HG03108 (cell line): ENCODE data around the gene CD24.
"Not testable (repeated sequence)": the region's sequence is repeated elsewhere in the genome, so short reads cannot be mapped to it uniquely, and the experiment has no call there.

Source experiments
- ATAC-seq: cut with Tn5 transposase; IDR thresholded peaks from one replicate; pipeline ENCODE4 v1.9.1; 2021; ENCODE audit warnings: moderate library complexity; ENCODE audit not compliant: unreplicated experiment

CD24 gene, protein sequence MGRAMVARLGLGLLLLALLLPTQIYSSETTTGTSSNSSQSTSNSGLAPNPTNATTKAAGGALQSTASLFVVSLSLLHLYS

DNA sequence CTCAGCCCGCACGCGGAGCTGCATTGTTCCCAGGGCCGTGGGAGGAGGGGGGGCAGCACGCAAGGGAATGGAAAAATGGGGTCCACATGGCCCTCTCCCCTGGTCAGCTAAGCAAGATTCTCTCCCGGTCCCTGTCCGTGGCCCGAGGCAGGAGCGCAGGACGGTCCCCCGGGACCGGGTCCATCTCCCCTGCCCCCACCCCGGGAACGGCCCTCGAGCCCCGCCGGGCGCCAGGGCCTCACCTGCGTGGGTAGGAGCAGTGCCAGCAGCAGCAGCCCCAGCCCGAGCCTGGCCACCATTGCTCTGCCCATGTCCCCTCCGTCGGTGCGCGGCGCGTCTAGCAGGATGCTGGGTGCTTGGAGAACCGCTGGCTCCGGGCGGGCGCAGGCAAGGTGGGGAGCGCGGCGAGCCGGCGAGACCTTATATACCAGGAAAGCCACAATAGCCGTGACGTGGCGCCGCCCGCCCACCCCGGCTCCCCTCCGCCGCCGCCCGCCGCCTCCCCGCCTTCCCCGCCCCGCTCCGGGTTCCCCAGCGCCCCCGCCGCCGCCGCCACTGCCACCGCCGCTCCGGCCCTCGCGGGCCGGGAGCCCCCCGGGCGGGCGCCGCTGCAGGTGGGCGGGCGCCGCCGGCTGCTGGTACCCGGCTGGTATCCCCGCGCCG is at the start of gene CD24:
TSS of gene CD24 (minus strand) at position 394 of the 663 bp plus-strand sequence. CDS start at position 311, 83 bp downstream.
- peak; percentile 9 for ATAC-seq

DNA sequence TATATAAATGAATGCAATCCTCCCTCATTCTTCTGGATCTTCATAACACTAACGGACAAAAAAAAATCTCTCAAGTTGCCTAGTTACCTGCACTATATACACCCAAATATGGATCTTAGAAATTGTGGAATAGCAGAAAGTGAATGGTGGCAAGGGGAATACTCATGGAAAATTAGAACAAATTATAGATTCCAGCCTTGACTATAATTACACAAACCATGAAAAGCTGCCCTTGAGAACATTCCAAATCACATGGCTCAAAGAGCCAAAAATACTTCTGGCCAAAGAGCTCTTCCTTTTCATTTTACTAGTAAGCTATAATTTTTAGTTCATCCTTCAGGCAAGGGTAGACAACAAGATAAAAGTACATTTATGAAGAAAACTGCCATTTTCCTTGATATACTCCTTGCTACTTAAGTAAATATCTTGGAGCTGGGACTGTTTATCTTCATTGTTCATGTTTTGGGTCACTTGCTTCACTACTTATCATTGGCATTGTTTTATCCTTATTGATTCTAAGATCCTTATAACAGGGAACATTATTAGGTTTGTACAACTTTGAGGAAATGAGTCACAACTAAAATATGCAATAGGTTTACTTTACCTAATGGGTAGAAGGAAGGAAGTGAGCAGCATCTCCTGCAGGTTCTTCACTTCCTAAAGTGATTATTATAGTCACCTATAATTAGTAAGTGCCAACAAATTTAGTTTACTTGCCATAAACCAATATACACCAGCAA is 47.1 kb upstream of the CD24 start:
- no peak for ATAC-seq

DNA sequence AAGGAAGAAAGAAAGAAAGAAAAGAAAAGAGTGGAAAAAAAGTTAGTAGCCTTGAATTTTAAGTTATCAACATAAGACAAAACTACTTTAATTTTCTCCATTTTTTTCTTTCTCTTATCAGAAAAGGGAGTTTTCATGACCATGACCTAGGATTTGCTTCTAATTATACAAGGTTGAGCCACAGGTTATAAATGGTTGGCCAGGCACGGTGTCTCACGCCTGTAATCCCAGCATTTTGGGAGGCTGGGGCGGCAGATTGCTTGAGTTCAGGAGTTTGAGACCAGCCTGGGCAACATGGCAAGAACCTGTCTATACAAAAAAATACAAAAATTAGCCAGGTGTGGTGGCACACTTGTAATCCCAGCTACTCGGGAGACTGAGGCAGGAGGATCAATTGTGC is 45.7 kb upstream of the CD24 start:
- ATAC-seq: no peak

DNA sequence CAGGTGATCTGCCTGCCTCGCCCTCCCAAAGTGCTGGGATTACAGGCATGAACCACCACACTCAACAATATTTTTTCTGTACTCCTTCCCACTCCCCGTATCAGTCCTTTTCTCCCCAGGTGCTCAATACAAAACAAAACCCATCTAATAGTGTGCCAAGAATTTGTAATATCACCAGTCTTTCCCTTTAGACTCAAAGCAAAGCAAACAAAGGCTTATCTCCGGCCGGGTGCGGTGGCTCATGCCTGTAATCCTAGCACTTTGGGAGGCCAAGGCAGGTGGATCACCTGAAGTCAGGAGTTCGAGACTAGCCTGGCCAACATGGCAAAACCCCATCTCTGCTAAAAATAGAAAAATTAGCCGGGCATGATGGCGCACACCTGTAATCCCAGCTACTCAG is 45.1 kb upstream of the CD24 start:
- ATAC-seq: not testable (repeated sequence)

DNA sequence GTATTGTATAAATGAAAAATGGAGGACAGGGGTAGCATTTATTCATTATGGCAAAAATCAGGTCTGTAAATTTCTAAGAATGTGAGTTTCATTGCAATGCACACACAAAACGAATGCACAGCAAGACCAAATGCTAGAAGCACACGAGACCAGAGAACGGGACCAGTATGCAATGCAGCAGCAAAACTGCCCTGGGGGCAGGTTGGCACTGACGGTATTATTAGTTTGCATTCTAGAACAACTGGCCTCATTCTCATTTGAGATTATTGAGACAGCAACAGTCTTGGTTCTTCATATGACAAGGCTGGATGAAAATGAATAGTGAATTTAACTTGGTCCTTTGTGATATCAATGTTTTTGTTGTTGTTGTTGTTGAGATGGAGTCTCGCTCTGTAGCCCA is 44.5 kb upstream of the CD24 start:
- ATAC-seq: no peak

DNA sequence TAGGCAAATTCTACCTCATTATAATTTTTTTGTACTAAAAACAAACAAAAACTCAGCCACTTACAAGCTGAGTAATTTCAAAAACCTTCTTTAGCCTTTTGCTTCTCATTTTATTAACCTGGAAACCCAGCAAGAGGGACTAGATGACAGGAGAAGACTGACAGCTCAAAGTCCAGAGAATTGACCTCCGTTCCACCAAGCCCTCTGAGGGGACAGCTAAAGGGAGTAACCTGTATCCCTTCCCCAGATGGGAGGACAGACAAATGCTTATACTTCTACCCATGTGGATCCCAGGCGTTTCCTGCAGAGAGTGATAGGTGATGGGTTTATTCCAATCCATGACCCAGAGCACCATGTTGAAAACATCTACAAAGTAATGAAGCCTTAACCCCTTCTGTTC is 35.0 kb upstream of the CD24 start:
- no peak for ATAC-seq

DNA sequence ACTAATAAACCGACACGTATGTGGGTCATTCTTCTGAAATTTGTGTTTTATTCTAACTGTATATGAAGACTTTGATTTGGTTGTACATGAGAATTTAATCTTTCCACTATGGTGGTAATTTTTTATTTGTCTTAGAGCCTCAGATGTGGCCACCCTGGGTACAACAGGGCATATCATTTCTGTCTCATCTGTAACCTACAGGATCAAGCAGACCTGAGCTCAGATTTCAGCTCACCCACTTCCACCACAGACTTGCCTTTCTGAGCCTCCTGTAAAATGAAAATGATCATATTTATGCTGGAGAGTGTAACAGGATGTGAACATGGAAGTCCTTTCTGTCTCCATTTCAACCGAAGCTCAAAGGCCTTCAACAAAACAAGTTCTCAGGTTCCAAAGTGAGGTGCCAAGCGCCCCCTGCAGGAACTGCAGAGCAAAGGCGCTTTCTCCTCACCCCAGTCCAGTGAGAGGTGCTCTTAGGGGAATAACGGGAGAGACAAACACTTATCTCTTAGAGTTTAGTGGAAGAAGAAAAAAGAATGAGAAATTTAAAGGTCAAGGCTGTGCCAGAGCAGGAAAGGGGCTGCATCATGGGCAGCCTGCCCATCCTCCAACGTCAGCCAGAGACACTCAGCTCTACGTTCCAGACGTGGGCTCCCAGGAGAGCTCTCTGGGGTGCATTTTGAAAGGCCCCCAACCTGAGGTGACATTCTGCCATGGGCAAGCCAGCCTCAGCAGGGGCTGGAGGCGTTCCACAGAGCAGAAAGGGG is 23.0 kb upstream of the CD24 start:
- no peak for ATAC-seq

DNA sequence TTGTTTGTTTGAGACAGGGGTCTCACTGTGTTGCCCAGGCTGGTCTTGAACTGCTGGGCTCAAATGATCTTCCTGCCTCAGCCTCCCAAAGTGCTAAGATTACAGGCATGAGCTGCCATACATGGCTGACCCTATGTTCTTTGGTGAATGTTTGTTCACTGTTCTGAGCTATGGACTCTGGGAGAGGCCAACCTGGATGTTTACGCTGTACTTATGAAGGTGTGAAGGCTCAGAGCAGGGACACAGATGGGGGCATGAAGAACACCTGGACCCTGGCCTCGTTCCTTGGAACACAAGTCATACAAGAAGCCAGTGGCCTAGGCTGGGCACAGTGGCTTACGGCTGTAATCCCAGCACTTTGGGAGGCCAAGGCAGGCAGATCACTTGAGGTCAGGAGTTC is 21.1 kb upstream of the CD24 start:
- no peak for ATAC-seq

DNA sequence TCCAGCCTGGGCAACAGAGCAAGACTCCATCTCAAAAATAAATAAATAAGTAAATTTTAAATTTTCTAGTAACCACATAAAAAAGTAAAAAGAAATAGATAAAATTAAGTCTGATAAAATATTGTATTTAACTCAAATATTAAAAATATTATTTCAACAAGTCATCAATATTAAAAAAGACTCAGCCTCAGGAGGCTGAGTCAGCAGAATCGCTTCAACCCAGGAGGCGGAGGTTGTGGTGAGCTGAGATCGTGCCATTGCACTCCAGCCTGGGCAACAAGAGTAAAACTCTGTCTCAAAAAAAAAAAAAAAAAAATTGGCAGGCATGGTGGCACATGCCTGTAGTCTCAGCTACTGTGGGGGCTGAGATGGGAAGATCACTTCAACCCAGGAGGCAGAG is 15.2 kb upstream of the CD24 start:
- not testable (repeated sequence) for ATAC-seq

DNA sequence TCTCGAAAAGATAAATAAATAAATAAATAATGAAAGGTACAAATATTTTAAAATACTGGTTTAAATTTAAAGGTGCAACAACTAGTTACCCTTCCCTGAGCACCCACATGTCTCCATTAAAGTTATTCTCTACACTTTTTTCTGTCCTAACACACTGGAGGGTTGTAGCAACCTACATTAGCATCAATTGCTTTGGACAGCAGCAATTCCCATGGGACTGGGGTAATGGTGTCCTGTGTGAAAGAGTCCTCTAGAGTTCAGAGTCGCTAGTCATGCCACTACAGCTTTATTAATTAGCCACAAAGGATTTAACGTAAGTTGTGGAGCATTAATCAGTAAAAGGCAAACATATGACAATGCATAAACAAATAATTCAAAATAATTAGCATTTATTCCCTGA is 14.1 kb upstream of the CD24 start:
- no peak for ATAC-seq

DNA sequence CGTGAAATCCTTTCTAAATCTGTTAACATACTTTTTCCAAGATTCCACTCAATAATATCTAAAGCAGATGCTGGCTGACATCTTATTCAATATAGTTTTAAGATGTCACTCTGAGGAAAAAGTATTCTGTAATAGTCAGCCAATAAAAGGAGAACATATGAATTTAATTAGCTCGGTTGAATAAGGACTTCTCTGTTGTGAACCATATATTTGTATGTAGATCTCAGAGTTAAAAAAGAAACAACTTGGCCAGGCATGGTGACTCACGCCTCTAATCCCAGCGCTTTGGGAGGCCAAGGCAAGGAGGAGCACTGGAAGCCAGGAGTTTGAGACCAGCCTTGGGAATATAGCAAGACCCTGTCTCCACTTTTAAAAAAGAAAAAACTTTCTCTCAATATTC is 7.4 kb upstream of the CD24 start:
- no peak for ATAC-seq

DNA sequence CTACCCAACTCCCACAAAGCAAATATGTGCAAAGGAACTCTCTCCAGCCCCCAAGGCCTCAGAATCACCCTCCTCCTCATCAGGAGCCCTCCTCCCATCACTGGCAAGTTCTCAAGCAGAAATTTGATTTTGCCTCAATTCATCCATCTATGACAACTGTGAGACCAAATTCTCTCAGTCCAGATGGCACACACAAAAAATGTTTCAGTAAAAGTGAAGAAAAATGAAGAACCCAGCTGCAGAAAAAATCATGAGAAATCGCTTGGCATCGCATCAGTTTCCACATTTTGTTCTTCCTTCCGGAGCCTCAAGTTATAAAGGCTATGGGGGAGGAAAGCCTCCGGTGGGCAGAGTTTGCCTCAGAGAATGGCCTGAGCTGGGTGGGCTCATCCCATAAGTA is 6.4 kb upstream of the CD24 start:
- ATAC-seq: no peak

DNA sequence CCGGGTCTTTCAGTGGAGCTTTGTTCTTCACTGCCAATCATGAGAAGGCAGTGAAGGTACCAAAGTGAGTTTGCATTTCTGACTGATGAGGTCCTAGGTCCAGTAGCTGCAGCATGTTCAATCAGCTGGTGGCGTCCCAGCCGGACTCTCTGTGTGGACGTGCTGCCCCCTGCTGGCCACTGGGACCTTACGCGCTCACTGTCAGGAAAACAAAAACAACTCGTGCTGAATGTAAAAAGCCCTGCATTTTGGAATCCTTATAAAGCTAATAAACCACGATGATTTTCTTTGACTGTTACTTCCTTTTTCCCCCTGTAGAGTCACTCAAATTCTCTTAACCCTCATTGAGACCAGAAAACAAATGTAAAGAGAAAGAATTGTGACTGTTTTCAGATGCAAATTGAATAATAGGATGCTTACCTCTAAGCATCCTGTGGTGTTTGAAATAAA is 4.9 kb upstream of the CD24 start:
- no peak for ATAC-seq

DNA sequence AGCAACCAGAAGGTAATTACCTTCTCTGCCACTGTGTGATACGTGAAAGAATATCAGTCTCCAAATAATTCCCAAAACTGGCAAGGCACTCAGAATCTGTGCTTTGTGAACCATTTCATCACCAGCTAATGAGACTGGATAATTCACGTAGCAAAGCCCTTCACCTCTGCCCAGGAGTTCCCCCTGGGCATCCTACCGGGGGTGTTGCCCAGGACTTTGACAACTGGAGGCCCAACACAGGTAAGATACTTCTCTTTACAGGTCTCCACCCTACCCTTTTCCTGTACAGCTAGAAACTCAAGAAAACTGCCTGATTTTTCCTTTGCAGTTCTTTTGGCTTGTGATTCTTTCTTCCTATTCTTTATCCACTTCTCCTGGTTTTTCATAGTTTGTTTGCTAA is 2.7 kb upstream of the CD24 start:
- no peak for ATAC-seq

DNA sequence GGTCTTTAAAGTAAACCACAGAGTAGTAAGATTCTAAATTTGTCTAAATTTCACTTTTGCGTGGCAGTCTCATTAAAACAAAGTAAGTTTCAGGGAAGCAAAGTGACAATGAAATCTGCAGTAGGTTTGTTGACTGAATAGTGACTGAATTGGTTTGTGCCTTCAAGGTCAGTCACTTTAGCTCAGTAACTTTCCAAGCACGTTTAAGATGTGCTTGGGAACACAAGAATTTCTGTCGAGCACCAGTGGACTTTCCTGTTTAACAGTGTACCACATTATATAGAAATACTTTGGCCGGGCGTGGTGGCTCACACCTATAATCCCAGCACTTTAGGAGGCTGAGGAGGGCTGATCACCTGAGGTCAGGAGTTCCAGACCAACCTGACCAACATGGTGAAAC is 1.7 kb upstream of the CD24 start:
- no peak for ATAC-seq

DNA sequence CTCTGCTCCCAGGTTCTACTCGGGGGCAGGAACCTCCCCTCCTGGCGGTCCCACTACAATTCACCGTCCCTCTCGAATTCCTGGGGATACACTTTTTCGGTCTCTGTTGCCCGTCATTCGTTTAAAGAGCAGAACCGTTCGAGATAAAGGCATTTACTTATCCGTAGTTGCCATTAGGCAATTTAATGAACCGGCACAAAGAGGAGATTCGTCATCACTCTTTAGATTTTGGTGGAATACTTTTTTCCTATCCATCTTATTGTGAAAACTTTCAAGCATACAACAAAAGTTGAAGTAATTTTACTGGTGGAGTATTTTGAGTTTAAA is 1.2 kb upstream of the CD24 start:
- no peak for ATAC-seq

DNA sequence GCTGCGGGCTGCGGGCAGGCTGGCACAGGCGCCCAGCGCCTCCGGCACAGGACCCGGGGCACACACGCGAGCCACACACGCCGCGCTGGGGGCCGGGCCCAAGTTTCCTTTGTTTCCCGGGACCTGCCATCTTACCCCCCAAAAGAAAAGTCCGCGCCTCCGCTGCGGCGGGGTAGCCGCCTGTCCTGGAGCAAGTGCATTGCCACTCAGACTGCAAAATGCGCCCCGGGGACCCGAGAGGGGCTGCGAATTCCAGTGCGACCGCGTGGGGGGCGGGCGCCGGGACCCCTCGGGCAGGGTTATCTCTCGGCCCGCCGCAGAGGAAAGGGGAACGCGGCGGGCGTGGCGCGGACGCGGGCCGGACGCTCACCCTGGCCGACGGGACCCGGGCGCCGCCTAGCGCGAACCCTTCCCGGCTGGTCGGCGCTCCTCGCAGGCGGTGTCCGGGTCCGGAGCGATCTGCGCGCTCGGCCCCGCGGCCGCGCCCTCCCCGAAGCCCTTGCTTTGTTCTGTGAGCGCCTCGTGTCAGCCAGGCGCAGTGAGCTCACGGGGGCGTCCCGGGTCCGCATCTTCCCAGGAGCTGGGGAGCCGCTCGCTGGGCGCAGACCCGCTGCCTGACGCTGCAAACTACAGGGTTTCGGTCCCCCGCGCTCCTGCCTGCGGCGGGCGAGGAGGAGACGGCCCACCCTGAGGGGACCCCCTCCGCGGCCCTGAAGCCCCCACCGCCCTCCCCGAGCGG is 639 bp upstream of the CD24 start:
- peak; percentile 52 for ATAC-seq

DNA sequence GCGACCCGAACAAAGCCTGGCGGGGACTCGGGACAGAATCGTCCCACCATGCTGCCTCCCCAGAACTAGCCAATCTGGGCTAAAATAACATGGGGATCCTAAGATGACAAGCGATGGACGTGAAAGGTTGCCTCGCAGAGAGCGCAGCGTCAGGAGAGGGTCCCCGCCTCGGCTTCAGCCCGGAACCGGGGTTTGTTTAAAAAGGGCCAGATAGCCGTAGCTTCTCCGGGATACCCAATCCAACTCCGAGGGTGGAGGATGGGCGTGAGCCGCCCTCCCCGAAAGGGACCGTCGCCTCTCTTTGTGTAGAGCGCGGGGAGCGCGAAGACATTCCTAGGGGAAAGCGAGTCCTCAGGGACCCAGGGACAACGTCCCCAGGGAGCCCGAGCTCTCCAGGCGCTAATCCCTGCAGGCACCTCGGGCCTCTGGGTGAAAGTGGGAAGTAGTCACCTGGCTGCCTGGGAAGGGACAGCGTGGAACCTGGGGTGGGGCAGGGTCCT is 643 bp downstream of the CD24 start:
- no peak for ATAC-seq

DNA sequence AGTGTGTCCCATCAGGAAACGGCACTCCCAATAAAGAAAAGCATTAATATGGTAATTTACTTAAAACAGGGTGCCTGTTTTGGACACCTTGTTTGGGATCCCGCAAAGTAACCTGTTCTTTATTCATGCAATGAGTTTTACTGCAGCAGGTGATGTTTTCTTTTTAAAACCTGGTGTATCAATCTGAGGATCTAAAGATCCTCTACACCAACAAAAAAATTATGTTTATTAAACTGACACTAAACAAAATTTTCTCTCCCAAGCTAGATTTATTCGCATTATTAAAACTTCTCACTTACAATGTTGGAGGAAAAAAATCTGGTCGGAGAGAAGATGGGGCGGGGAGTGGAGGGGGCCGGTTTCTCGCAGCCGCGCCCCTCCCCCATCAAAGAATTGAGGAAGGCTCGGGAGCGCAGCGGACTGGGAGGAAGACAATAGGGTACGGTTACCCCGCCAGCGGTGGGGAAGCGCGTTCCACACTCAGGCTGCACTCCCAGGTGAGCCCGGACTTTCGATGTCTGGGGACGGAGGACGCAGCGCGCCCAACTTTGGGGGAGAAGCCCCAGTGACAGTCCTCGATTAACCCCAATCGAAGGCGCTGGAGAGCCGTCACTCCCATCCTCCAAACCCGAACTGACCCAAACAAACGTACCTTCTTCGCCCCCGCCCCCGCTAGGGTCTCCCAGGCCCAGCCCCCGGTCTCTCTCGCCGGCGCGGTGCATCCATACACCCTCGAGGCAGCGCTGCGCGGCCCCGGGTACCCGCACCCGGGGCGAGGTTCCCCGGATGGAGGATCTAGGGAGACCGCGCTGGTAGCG is 1.3 kb downstream of the CD24 start:
- no peak for ATAC-seq

DNA sequence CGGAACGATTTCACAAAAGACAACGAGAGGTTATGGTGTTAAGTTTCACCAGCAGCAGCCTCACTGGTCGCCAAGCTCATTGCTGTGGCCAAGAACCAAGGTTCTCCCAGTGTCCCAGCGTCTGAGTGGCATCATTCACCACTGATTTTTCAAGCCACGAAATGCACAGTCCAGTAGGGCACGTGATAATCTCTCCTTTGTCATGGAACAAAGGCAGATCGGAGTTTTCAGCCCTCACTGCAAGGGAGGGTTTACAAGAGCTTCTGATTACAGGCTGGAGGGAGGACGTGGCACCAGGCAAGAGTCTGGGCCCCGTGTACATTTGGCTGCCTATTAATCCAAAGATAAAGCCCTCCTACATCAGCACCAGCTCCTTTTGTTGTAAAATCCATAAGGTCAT is 2.0 kb downstream of the CD24 start:
- no peak for ATAC-seq
